NCI-H1436 (cell line): ENCODE data around the gene COL23A1.
"Not testable (repeated sequence)": the region's sequence is repeated elsewhere in the genome, so short reads cannot be mapped to it uniquely, and the experiment has no call there.

Experiments
- DNase-seq: peaks from one replicate; lab custom pipeline; 2025; lab: John Stamatoyannopoulos, UW

The COL23A1 gene

GRCh38 chr5:178323541-178323865 is 266.7 kb downstream of the COL23A1 start:
- DNase-seq, result no peak

GRCh38 chr5:178322736-178323540 is 267.3 kb downstream of the COL23A1 start:
- no peak for DNase-seq

- DNase-seq, result no peak
Measured at GRCh38 chr5:178320281-178320855, 269.8 kb downstream of the COL23A1 start.

GRCh38 chr5:178319541-178320041 is 270.6 kb downstream of the COL23A1 start:
- no peak for DNase-seq

- DNase-seq, result no peak
Measured at GRCh38 chr5:178318893-178319292, 271.3 kb downstream of the COL23A1 start.

- DNase-seq, result no peak
Measured at GRCh38 chr5:178318382-178318781, 271.8 kb downstream of the COL23A1 start.

GRCh38 chr5:178317727-178318126 is 272.5 kb downstream of the COL23A1 start:
- DNase-seq, result not testable (repeated sequence)

GRCh38 chr5:178314961-178315820 is 275.0 kb downstream of the COL23A1 start:
- DNase-seq, result no peak

GRCh38 chr5:178314061-178314660 is 276.0 kb downstream of the COL23A1 start:
- DNase-seq, result no peak

GRCh38 chr5:178313316-178313715 is 276.9 kb downstream of the COL23A1 start:
- DNase-seq, result no peak

- no peak for DNase-seq
Measured at GRCh38 chr5:178312880-178313282, 277.3 kb downstream of the COL23A1 start.

- DNase-seq, result no peak
Measured at GRCh38 chr5:178310130-178310865, 279.9 kb downstream of the COL23A1 start.

GRCh38 chr5:178309271-178310013 is 280.8 kb downstream of the COL23A1 start:
- DNase-seq, result no peak

GRCh38 chr5:178308541-178309092 is 281.6 kb downstream of the COL23A1 start:
- DNase-seq, result no peak

GRCh38 chr5:178307267-178308045 is 282.7 kb downstream of the COL23A1 start:
- DNase-seq, result no peak

- DNase-seq, result no peak
Measured at GRCh38 chr5:178306430-178307225, 283.6 kb downstream of the COL23A1 start.

GRCh38 chr5:178305801-178306200 is 284.4 kb downstream of the COL23A1 start:
- DNase-seq, result no peak

GRCh38 chr5:178304761-178305645 is 285.2 kb downstream of the COL23A1 start:
- no peak for DNase-seq
